ENCODE measurements around the gene PLCB1. TPM values are rescaled to one million over a fixed set of nuclear protein-coding genes. Genes with fewer than 3 reads are reported as not detected.

Gene PLCB1
- polyA plus RNA-seq, 1 donor = 8.5 TPM

DNA sequence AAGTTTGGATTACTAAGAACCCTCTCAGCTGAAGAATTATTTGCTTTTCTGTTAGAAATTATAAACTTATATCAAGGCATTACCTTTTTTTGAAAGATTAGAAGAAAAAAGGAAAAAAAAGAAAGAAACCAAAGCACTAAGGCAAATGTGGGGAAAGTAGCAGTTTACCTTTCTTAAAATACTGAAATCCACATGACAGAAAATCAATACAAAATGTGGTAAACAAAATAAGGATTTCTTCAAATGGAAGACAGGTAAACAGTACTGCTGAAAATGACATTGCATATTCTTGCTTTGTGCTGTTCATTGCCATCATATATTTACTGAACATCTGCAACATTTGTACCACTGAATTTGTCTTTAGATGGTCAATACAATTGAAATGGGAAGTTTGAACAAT lies 525.6 kb downstream of the PLCB1 start:
- no peak for DNase-seq (ENCODE audit: low read depth)

DNA sequence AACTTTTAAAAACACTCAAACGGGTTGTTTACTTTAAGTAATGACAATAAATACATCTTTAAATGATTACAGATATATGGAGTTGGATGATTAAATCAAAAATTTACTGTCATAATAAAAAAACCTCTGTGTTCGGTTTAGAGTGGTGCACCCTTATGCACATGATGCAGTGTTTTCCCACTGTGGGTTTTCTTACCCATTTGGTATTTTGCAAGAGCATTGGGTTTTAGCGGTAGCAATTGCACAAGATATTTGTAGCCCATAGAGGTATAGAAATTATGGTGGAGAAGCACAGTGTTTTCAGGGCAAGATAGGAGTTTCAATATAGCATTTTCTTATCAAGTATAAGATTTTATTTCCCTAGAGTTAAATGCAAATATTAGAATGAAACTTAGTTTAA lies 526.0 kb downstream of the PLCB1 start:
- DNase-seq (ENCODE audit: low read depth) = no peak

DNA sequence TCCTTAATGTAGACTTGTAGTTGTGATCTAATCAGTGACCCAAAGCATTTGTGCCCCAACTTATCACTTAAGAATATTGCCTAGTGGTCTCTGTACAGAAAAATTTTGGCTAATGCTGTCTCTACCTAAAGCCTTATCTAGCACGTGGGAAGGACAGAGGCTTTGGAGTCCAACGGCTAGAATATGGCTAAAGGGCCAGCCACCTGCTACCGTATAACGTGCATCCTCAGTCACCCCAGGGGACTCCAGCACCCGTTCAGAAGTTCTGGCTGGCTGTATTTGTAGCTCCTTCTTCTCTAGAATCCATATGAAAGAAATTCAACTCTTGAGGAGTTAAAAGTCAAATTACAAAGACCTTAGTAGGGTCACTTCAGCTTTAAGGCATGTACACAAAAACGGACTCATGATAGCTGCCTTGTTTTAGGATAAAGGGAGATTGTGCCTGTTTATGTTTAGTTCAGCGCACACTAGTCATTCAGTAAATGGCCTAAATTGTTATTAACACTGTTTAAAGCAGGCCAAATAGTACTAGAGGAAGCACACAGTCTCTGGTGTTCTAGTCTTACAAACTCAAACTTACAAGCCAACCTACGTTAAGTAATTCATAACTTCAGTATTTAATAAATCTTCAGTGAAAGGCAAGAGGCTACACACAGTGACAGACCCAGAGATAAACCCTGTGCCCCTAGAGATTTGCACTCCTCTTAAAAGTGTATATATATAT lies 529.3 kb downstream of the PLCB1 start:
- no peak for DNase-seq (ENCODE audit: low read depth)

DNA sequence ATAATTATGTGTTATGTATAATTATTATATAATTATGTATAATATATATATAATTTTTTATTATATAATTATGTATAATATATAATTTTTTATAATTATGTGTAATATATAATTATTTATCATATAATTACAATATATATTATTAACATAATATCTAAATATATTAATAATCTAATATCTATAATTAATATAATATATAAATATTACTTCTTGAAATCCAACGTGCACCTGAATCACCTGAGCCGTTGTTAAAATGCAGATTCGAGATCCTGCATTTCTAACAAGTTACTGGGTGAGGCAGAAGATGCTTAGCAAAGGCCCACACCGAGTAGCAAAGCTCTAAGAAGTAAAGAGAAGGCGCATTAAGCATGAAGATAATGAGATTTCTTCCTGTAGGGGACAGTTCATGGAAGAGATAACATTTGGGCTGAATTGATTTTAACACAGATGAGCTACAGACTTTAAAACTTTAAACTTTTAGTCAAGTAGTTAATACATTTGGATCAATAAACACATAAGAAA lies 530.4 kb downstream of the PLCB1 start:
- DNase-seq (ENCODE audit: low read depth) = no peak

DNA sequence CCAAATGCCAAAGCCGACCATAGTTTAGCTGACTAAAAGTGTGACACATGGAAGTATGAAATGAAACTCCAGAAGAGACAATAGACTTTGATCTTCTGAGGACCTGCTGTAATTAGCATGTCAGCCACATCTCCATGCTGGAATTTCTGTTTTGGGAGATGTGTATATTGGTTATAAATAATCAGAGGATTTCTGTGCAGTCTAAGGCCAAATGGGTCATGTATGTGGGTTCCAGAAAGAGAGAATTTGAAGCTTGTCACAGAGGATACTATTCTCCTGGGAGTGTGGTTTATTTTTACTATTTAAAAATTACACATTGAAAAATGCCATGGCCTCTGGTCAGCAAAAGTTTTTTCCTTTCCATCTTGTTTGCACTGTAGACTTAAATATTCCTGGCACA lies 531.4 kb downstream of the PLCB1 start:
- no peak for DNase-seq (ENCODE audit: low read depth)

DNA sequence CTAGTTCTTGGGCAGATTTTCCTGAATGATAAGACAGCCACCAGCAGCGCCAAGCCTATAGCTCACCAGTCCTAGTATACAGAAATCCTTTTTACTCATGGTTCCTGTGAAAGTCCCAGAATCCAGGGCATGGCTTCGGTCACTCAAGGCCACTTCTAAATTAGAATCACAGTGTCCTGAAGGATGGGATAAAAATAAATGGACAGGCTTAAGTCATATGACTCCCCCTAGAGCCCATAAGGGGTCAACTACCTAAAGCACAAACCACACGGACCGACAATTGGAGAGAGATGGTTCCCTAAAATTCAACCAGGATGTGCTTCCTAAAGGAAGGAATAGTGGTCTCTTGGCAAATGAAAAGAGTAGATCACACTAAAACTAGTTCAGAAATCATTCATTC lies 532.7 kb downstream of the PLCB1 start:
- no peak for DNase-seq (ENCODE audit: low read depth)

DNA sequence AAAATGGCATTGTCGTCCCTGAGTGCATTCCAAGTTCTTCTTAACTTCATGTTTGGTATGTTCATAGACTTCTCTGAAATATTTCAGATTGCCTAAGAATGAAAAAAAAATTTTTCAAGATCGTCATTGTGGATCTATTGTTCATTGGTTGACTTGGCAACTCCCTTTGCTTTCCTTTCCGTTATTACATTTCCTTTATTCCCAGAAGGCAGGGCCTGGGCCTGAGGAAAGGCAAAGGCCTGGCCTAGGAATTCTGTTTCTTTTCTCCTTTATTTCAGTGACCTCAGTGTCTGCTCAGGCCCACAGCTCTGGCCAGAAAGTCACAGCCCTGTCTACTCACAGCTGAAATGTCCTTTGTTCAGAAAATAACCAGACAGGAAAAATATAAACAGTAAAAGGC lies 535.2 kb downstream of the PLCB1 start:
- DNase-seq (ENCODE audit: low read depth) = no peak

DNA sequence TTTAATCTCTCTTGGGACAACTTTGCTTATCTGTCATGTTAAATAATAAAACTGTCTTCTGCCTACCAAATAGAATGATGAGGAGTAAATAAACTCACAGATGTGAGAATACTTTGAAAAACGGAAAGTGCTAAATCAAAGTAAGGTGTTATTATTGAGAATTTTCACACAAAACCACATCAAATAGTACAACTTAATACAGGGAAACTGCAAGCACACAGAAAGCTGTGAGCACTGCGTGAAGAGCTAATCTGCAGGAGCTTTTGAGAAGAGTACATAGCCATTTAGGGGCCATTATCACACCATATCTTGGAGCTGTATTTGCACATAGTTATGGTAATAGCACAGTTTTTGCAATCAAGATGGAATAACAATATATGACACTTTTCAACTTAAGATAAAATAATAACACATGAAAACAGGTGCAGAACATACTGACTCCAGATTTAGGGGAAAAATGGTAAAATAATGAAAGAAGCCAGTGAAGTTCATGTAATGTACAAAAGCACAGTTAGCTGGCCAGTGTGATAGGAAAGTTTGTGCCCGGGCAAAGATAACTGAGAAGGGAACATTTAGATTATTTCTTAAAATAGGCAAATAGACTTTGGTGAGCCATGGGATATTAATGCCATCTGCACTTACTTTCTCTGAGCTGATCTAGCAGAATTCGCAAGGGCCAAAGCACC lies 538.3 kb downstream of the PLCB1 start:
- no peak for DNase-seq (ENCODE audit: low read depth)

DNA sequence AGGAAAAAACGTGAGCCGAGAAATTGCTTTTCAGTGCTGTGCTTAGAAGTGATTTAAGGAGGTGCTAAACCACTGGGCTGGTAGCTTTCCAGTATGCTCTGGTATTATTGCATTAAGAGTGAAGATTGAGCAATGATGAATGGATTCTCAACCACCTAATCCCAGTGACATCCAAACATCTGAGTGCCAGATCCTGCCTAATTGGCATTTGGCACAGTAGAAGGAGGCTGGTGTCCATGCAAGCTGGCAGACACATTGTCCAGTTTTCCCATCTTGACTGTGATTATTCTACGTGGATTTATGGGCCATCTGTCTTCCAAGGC lies 538.8 kb downstream of the PLCB1 start:
- no peak for DNase-seq (ENCODE audit: low read depth)

DNA sequence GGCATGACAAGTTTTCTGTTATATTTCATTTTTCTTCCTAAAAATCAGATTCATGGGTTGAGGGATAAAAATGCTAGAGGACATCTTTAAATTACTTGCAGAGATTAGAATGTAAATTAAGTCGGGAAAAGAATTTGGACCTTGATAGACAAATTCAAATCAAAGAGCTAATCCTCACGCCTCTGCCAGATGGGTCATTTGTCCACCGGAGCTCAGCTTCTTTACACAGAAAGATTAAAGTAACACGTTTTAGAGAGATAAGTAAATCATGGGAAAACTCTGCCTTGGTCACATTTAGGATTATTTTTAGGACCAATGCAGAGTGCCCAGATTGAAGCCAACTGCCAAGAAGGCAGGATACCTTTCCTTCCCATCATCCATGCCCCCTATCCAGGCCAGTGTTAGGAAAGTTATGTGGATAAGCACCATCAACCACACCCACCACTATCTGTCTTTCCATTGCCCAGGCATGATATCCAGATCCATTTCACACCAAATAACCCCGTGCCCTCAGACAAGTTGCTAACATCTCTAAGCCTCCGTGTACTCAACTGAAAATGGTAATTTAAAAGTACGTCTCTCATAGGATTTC lies 539.4 kb downstream of the PLCB1 start:
- DNase-seq (ENCODE audit: low read depth) = no peak

DNA sequence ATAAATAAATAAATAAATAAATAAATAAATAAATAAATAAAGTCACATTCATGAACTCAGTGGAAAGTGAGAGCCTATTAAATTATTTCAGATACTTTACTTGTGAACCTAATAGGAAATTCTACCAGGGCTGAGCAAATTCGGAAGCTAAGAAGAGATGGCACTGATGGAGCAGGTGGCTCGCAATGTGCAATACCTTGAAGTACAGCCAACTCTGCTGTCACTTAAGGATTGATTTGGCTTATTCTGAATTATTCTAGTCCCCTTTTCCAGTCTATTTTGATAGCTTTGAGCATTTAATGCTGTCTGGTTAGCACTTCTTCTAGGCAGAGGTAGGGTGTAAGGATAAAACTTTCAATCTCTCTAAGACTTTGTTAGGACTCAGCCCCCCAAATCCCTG lies 541.0 kb downstream of the PLCB1 start:
- no peak for DNase-seq (ENCODE audit: low read depth)

DNA sequence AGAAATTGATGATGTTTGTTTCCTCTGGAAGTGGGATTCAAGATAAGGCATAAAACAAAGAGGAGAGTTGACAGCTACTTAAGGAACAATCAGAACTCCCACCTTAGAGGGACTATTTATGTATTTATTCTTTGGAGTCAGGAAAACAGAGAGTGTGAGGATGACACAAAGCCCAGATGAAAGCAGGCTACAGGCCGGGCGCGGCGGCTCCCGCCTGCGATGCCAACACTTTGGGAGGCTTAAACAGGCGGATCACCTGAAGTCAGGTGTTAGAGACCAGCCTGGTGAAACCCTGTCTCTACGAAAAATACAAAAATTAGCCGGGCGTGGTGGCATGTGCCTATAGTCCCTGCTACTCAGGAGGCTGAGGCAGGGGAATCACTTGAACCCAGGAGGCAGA lies 543.8 kb downstream of the PLCB1 start:
- DNase-seq (ENCODE audit: low read depth) = no peak

DNA sequence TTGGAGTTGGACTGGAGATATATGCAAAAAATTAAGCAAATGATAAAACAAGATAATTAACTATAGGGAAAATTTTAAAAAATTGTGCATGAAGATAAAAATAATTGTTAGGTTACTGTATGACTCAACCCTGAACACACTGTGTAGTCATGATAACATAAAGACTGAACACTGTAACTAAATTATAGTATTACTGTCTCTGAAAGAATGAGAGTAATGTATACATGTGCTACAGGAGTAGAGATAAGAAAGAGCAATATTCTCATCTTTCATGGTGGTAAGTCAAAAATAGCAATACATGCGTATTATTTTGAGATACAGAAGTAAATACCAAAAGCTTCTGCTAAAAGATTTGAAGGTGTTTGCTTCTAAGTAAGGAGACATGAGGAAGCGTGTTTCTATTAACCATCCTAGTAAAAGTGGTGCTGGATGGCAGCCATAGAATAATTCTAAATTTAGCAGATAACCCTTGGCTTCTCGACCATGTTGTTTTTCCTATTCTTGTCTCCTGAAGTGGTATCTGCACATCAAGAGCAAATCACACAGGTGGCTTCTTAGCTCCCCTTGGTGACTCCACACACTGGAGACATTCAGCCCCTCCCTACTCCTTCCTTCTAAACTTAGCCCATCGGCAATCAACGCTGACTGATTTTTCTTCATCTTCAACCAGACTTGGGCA lies 546.2 kb downstream of the PLCB1 start:
- no peak for DNase-seq (ENCODE audit: low read depth)

DNA sequence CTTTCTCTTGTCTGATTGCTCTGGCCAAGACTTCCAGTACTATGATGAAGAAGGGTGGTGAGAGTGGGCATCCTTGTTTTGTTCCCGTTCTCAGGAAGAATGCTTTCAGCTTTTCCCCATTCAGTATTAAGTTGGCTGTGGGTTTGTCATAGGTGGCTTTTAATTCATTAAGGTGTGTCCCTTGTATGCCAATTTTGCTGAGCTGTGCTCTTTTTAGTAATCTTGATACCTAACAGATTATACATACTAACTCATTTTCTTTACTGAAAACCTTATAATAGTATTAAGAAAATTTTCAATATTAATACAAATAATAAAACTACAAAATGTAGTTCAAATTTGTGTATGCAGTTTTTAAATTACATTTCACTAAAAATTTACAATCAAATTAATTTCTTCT lies 557.3 kb downstream of the PLCB1 start:
- DNase-seq (ENCODE audit: low read depth) = no peak

DNA sequence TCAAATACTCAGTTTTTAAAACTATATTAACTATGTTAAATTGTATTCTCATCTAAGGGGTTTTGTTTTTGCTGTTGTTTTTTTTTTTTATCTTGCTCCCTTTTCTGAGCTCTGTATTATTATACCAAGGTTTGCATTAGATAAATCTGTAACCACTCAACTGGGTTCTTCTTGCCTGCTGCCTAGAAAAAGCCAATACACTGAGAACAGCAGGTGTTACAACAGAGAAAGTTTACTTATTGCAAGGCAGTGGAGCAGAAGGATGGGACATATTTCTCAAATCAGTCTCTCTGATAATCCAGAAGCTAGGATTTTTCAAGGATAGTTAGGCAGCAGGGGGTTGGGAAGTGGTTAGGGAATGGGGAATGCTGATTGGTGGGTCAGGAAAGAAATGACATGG lies 558.0 kb downstream of the PLCB1 start:
- DNase-seq (ENCODE audit: low read depth) = no peak

DNA sequence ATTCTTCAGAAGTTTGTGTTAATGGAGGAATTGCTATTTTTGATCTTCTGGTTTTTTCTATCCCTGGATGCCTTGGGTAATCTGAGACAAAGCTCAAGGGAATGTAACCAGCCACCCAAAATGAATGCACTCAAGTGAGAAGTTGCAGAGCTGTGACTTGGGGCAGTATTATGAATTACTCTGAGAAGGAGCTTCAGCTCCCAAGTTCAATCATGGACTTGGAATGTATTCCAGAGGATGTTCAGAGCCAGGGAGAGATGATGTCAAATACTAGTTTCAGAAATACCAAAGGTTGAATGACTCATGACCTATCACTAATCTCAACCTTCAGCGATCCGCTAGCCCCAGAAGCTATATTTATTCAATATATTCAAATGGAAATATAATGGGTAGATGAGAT lies 561.6 kb downstream of the PLCB1 start:
- DNase-seq (ENCODE audit: low read depth) = no peak

DNA sequence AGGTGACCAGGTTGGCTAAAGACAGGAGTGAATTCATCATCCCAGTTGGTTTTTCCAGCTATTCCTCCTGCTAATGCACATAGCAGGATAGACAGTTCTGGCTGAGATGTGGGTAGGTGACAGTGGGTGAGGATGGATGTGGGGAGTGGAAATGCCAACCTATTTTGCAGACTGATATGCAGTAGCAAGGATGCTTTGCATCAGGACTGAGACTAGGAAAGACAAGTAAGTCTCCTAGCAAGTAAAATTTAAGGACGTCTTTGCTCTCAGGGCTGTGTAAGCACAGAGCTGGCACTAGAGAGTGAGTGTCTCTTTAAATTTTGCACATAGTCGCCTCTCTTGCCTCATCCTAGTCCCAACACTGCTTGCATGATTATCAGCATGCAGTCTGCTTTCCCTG lies 568.7 kb downstream of the PLCB1 start:
- no peak for DNase-seq (ENCODE audit: low read depth)

DNA sequence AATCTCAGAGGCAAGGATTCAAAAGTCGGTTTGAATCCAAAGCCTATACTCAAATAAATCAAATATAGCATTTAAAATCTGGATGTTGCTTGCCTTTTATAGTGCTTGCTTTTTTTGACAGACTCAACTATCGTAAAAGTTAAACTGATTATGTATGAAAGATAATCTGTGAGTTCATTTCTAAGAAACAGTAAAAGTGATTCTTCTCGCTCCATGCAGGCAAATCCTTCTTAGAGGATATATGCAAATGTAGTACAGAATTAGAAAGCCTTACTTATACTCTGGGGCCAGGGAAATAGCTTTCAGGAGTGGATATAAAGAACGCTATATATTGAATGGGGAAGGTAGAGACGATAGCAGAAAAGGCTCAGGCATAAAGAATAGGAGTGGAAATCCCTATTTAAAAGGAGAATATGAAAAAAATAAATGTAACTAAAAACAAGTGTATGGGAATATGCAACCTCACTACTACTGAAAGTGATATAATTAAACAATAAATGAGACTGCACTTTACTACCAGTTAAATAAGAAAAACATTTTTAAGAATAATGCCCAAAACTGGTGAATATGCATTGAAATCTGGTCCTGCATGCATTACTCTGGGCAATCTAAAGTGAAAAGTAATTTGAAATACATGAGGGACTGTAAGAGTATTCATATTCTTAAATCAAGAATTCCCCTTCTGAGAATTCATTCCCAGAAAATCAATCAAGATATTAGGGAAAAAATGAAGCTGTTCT lies 575.1 kb downstream of the PLCB1 start:
- DNase-seq (ENCODE audit: low read depth) = no peak

DNA sequence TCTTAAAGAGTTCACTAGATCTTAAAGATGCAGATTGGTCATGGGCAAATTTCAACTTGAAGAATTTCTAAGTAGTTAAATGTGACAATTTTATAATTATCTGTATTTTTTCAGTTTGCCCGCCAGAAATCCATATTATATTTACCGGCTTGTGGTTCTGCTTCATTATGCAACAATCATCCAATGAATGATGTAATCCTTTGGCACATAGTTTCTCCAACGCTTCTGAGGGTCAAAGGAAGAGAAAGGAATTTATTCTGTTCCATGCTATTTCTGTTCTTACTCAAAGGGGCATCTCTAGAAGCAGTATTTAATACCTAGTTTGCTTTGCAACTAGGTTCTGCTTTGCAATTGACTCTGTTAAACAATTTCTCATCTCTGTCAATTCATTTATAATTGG lies 577.6 kb downstream of the PLCB1 start:
- DNase-seq (ENCODE audit: low read depth) = no peak

DNA sequence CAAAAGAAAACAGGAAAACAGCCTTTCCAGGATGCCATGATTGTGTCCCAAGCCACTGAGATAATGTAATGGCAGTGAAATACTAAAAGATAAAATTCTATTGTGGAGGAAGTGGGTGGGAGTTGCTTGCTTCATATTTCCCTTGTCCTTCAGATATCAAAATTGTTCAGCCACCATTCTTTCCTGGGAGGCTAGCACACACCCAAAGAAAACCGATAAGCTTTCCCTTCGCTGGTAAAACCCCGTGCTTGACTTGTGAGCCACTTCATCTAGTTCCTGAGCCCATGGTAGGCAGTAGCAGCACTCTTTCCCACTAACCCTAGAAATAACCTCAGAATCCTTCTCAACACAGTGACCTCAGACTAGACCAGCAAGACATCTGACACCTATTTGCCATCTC lies 579.4 kb downstream of the PLCB1 start:
- no peak for DNase-seq (ENCODE audit: low read depth)

DNA sequence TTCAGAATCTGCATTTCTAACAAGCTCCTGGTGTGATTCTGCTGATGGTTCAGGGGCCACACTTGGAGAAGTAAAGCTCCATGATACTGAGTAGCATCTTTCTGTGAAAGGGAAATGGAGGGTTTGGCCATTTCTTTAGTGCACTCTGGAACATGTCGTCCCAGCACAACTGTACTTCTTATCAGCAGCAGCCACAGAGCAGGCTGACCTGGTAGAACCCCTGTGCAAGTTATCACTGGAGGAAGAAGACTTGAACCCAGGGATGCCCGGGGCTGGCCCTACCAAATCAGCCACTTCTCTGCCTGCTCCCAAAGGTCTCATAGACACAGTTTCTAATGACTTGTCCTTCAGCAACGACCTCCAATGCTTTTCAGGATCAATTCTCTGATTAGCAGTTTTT lies 582.1 kb downstream of the PLCB1 start:
- no peak for DNase-seq (ENCODE audit: low read depth)

DNA sequence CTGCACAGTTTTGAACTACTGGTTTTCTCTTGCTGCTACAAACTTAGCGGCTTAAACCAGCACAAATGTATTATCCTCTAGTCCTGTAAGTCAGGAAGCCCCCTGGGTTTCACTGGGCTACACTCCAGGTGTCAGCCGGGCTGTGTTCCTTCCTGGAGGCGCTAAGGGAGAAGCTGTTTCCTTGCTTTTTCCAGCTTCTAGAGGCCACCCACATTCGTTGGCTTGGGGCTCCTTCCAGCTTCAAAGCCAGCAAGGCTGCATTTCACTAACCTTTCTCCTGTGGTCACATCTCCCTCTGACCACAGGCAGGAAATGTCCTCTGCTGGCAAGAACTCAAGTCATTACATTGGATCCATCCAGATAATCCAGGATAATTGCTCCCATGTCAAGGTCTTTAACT lies 586.2 kb downstream of the PLCB1 start:
- peak; percentile 50 for DNase-seq (ENCODE audit: low read depth)

Data from forelimb muscle (tissue), 1 donor.